GM23338 (cell line): ENCODE data around the gene COQ3. TPM values are rescaled to one million over a fixed set of nuclear protein-coding genes. Genes with fewer than 3 reads are reported as not detected.

ENCODE experiments used
- ATAC-seq: fragments of 200-7000 bp; cut with Tn5 transposase; 3 replicates; pipeline ENCODE4 v1.9.1; 2020
- DNase-seq: peaks from one replicate; pipeline ENCODE4 v3.0.0-alpha.2; 2015; ENCODE audit warnings: low spot score
- H2AFZ ChIP-seq: fragments of 200-600 bp; sonication (generic); 2 replicates; pipeline ENCODE4 v1.8.0; 2016; ENCODE audit warnings: antibody characterized with exemption, mild to moderate bottlenecking, moderate library complexity
- H3F3A ChIP-seq: fragments of 200-600 bp; sonication (generic); replicated peaks from 2 replicates; pipeline ENCODE4 v1.8.0; 2017; ENCODE audit warnings: antibody characterized with exemption, mixed run types, low read depth
- H3K27ac ChIP-seq: fragments of 200-600 bp; sonication (generic); 2 replicates; pipeline ENCODE4 v1.6.1; 2016; ENCODE audit warnings: low read depth
- H3K27me3 ChIP-seq: fragments of 200-600 bp; sonication (generic); 2 replicates; pipeline ENCODE4 v1.8.0; 2016; ENCODE audit warnings: mild to moderate bottlenecking, mixed run types, moderate library complexity; ENCODE audit not compliant: insufficient read depth
- H3K36me3 ChIP-seq: fragments of 200-600 bp; sonication (generic); 2 replicates; pipeline ENCODE4 v1.8.0; 2016; ENCODE audit warnings: mild to moderate bottlenecking; ENCODE audit not compliant: insufficient read depth
- H3K4me1 ChIP-seq: fragments of 200-600 bp; sonication (generic); 2 replicates; pipeline ENCODE4 v1.8.0; 2016; ENCODE audit warnings: mild to moderate bottlenecking, moderate library complexity; ENCODE audit not compliant: insufficient read depth
- H3K4me2 ChIP-seq: fragments of 200-600 bp; sonication (generic); 2 replicates; pipeline ENCODE4 v1.7.1; 2017; ENCODE audit warnings: mixed run types
- H3K4me3 ChIP-seq: fragments of 200-600 bp; sonication (generic); 2 replicates; pipeline ENCODE4 v1.6.1; 2016; ENCODE audit warnings: mixed run types
- H3K79me2 ChIP-seq: fragments of 200-600 bp; sonication (generic); replicated peaks from 2 replicates; pipeline ENCODE4 v1.8.0; 2017; ENCODE audit warnings: mild to moderate bottlenecking; ENCODE audit not compliant: insufficient read depth
- H3K9me2 ChIP-seq: fragments of 200-600 bp; sonication (generic); 2 replicates; pipeline ENCODE4 v1.8.0; 2017; ENCODE audit not compliant: insufficient read depth
- H4K20me1 ChIP-seq: fragments of 200-600 bp; sonication (generic); replicated peaks from 2 replicates; pipeline ENCODE4 v1.8.0; 2017; ENCODE audit warnings: mild to moderate bottlenecking; ENCODE audit not compliant: insufficient read depth
- H3K27ac Mint-ChIP-seq: 2 replicates; pipeline ENCODE4 v1.8.0; 2020; ENCODE audit warnings: inconsistent platforms, mild to moderate bottlenecking, moderate library complexity, mixed read lengths
- H3K27me3 Mint-ChIP-seq: 3 replicates; pipeline ENCODE4 v1.8.0; 2022; ENCODE audit warnings: low read depth, mild to moderate bottlenecking, moderate library complexity, mixed read lengths, inconsistent platforms; ENCODE audit not compliant: insufficient read depth, poor library complexity
- H3K36me3 Mint-ChIP-seq: 3 replicates; pipeline ENCODE4 v1.8.0; 2021; ENCODE audit warnings: low read depth, mild to moderate bottlenecking, inconsistent platforms, moderate library complexity, mixed read lengths
- H3K4me1 Mint-ChIP-seq: 3 replicates; pipeline ENCODE4 v1.8.0; 2020; ENCODE audit warnings: mild to moderate bottlenecking, inconsistent platforms, mixed read lengths
- H3K4me3 Mint-ChIP-seq: 3 replicates; pipeline ENCODE4 v1.8.0; 2021; ENCODE audit warnings: moderate library complexity, mild to moderate bottlenecking, inconsistent platforms, mixed read lengths
- H3K9me3 Mint-ChIP-seq: 3 replicates; pipeline ENCODE4 v1.8.0; 2020; ENCODE audit warnings: moderate library complexity, mild to moderate bottlenecking, inconsistent platforms, mixed read lengths
- CREB1 ChIP-seq: fragments of 250-450 bp; sonication (Bioruptor Pico); IDR thresholded peaks from 2 replicates; pipeline ENCODE4 v1.5.0; 2020; ENCODE audit warnings: low read depth, mild to moderate bottlenecking, moderate library complexity
- CTCF ChIP-seq, 2 experiments: fragments of 200-600 bp in 1 of 2; sonication (generic) in 1 of 2; conservative IDR thresholded peaks; 2 replicates each; pipeline versions ENCODE4 v1.5.1 to v1.6.1; 2016 to 2017; ENCODE audit warnings: antibody characterized with exemption in 2 of 2, low read depth in 2 of 2, mild to moderate bottlenecking in 2 of 2, moderate library complexity in 1 of 2
- EZH2 ChIP-seq: fragments of 200-600 bp; sonication (generic); IDR thresholded peaks from one replicate; pipeline ENCODE4 v1.8.0; 2017; ENCODE audit warnings: antibody characterized with exemption, mild to moderate bottlenecking, low read depth; ENCODE audit not compliant: unreplicated experiment
- EZH2phosphoT487 ChIP-seq: fragments of 200-600 bp; sonication (generic); IDR thresholded peaks from one replicate; pipeline ENCODE4 v1.8.1; 2018; ENCODE audit warnings: antibody characterized with exemption; ENCODE audit not compliant: unreplicated experiment
- JUNB ChIP-seq: IDR thresholded peaks from one replicate; pipeline ENCODE4 v1.6.1; 2016; ENCODE audit warnings: antibody characterized with exemption; ENCODE audit not compliant: unreplicated experiment
- POLR2AphosphoS5 ChIP-seq: IDR thresholded peaks from 2 replicates; pipeline ENCODE4 v1.6.1; 2016; ENCODE audit warnings: antibody characterized with exemption, low read depth
- STAT1 ChIP-seq: IDR thresholded peaks from one replicate; pipeline ENCODE4 v1.6.1; 2016; ENCODE audit warnings: antibody characterized with exemption; ENCODE audit not compliant: unreplicated experiment
- ZNF114 ChIP-seq: fragments of 250-450 bp; sonication (Bioruptor Pico); IDR thresholded peaks from 2 replicates; pipeline ENCODE4 v1.5.0; 2020; ENCODE audit warnings: mild to moderate bottlenecking, moderate library complexity
- ZNF331 ChIP-seq: fragments of 250-450 bp; sonication (Bioruptor Pico); IDR thresholded peaks from 2 replicates; pipeline ENCODE4 v1.5.0; 2020; ENCODE audit warnings: low read depth, mild to moderate bottlenecking, moderate library complexity
- ZNF462 ChIP-seq: fragments of 250-450 bp; sonication (Bioruptor Pico); IDR thresholded peaks from 2 replicates; pipeline ENCODE4 v1.5.0; 2020; ENCODE audit warnings: mild to moderate bottlenecking, moderate library complexity
- polyA plus RNA-seq: library from polyadenylated mRNA; unstranded; fragments of >200 nt; fragmentation: Nextera tagmentation; extraction: Ambion mirVana; gene quantifications from 2 replicates; pipeline ENCODE4 v1.2.1, GENCODE V29; 2016
- total RNA-seq: library from RNA; depleted of rRNA; stranded (reverse); fragments of >200 nt; shearing (Covaris generic); gene quantifications from 2 replicates; pipeline ENCODE4 v1.2.3, GENCODE V29; 2014
- TF ChIP-seq, protein P1 (sequence below): IDR thresholded peaks from one replicate; pipeline ENCODE4 v1.6.1; 2018; ENCODE audit warnings: antibody characterized with exemption; ENCODE audit not compliant: unreplicated experiment
- TF ChIP-seq, protein P2 (sequence below): IDR thresholded peaks from 2 replicates; pipeline ENCODE4 v1.6.1; 2016; ENCODE audit warnings: antibody characterized with exemption

COQ3 gene
- total and polyA plus RNA-seq, 2 experiments from 2014 or later, result 11.8 to 22.5 TPM

DNA sequence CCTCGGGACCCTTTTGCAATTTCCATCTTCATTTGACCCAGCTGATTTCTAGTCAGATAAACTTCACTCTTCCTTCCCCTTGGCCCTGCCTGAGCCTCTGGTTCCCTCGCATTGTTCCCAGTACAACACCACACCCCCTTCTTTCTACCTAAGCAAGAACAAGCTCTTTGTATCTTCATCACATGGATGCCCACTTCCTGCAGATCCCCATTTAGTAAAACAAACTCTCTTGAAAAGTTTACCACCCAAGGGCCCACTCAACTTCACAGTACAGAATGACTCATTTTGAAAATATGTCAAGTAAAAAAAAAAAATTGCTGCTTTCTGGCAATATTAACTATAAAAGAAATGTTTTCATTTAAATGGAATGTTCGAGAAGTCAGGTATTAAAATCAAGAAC, 49.7 kb downstream of the COQ3 start:
- no peaks in the 10 kb centered on the region for H3K36me3 ChIP-seq
- H3K27ac ChIP-seq, result no peak overlapping the region
- H3K27me3 ChIP-seq, result no peaks in the 10 kb centered on the region
- DNase-seq, result peak; percentile 39
- no peak overlapping the region for H3K4me3 ChIP-seq
- H3K27ac Mint-ChIP-seq, result 0 out of 2 replicates have a peak overlapping the region, but pooled peaks have one; percentile 18
- peak; percentile 18 for ATAC-seq
- H2AFZ ChIP-seq, result no peak overlapping the region
- peaks cover 21% of the 10 kb centered on the region for H3K4me1 Mint-ChIP-seq
- 0 out of 2 replicates have a peak, but pooled peaks cover 3% of the 10 kb centered on the region for H3K79me2 ChIP-seq
- no peaks in the 10 kb centered on the region for H3F3A ChIP-seq
- H3K9me2 ChIP-seq, result no peaks in the 10 kb centered on the region
- no peaks in the 10 kb centered on the region for H3K36me3 Mint-ChIP-seq
- no peak overlapping the region; the same call in 1 of the 2 replicates for H3K4me2 ChIP-seq
- H3K4me1 ChIP-seq, result peaks cover 17% of the 10 kb centered on the region
- H4K20me1 ChIP-seq, result no peaks in the 10 kb centered on the region
- H3K4me3 Mint-ChIP-seq, result no peak overlapping the region
- peaks cover 5% of the 10 kb centered on the region for H3K27me3 Mint-ChIP-seq
- TF ChIP-seq ZNF462 (no peak), STAT1 (no peak), ZNF331 (CRISPR knock-in tag) (no peak), POLR2AphosphoS5 (no peak), CREB1 (CRISPR knock-in tag) (no peak), CTCF (conservative IDR thresholded peaks at IDR 0.05; ENCODE audit: low read depth in 2 of 2) (no peak), EZH2 (no peak), EZH2phosphoT487 (no peak), ZNF114 (CRISPR knock-in tag) (no peak), JUNB (no peak)
- TF ChIP-seq, protein P1, sequence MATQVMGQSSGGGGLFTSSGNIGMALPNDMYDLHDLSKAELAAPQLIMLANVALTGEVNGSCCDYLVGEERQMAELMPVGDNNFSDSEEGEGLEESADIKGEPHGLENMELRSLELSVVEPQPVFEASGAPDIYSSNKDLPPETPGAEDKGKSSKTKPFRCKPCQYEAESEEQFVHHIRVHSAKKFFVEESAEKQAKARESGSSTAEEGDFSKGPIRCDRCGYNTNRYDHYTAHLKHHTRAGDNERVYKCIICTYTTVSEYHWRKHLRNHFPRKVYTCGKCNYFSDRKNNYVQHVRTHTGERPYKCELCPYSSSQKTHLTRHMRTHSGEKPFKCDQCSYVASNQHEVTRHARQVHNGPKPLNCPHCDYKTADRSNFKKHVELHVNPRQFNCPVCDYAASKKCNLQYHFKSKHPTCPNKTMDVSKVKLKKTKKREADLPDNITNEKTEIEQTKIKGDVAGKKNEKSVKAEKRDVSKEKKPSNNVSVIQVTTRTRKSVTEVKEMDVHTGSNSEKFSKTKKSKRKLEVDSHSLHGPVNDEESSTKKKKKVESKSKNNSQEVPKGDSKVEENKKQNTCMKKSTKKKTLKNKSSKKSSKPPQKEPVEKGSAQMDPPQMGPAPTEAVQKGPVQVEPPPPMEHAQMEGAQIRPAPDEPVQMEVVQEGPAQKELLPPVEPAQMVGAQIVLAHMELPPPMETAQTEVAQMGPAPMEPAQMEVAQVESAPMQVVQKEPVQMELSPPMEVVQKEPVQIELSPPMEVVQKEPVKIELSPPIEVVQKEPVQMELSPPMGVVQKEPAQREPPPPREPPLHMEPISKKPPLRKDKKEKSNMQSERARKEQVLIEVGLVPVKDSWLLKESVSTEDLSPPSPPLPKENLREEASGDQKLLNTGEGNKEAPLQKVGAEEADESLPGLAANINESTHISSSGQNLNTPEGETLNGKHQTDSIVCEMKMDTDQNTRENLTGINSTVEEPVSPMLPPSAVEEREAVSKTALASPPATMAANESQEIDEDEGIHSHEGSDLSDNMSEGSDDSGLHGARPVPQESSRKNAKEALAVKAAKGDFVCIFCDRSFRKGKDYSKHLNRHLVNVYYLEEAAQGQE, result no peak
- TF ChIP-seq, protein P2, sequence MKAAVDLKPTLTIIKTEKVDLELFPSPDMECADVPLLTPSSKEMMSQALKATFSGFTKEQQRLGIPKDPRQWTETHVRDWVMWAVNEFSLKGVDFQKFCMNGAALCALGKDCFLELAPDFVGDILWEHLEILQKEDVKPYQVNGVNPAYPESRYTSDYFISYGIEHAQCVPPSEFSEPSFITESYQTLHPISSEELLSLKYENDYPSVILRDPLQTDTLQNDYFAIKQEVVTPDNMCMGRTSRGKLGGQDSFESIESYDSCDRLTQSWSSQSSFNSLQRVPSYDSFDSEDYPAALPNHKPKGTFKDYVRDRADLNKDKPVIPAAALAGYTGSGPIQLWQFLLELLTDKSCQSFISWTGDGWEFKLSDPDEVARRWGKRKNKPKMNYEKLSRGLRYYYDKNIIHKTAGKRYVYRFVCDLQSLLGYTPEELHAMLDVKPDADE, result no peak
- H3K9me3 Mint-ChIP-seq, result no peaks in the 10 kb centered on the region
